ENCODE results near the gene TMUB2. TPM values are rescaled to one million over a fixed set of nuclear protein-coding genes. Genes with fewer than 3 reads are reported as not detected.

The TMUB2 gene
- total and polyA plus RNA-seq, 2 of the 13 experiments (the other 11 are each of a cell fraction or from before 2014, with no cell fraction given): 26.9 to 50.8 TPM

DNA sequence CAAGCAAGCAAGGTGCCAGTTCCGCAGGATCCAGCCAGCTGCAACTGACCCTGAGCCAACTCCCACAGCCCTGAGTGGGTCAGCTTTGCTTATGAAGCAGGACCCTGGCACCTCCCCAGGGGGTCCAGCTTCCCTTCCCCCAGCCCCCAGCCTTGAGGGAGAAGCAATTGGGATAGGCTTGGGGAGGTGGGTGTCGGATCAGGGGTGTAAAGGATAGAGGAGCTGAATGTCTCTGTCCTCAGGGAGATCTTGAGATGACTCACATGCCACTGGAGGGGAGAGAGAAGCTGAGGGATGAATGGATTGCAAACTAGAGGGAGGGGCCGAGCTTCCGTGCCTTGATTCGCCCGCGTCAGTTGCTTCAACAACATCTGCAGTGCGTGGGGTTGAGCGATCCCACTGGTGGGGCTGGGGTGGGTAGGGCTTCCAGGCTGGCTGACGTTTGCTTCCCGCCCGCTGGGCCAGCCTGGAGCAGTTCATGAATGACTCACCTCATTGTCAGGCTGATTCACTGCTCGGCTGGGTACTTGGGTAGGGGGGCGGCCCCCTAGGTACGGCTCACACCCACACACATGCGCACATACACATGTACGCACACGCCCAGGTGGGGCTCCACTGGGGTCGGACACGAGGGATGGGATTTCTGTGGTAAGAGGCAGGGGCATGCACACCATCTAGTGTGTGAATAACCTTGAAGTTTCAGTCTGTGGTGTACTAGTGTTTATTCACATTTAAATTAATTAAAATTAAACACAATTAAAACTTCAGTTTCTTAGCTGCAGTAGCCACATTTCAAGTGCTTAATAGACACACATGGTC lies 48.7 kb upstream of the TMUB2 start (continued):
- TF ChIP-seq, protein P1, sequence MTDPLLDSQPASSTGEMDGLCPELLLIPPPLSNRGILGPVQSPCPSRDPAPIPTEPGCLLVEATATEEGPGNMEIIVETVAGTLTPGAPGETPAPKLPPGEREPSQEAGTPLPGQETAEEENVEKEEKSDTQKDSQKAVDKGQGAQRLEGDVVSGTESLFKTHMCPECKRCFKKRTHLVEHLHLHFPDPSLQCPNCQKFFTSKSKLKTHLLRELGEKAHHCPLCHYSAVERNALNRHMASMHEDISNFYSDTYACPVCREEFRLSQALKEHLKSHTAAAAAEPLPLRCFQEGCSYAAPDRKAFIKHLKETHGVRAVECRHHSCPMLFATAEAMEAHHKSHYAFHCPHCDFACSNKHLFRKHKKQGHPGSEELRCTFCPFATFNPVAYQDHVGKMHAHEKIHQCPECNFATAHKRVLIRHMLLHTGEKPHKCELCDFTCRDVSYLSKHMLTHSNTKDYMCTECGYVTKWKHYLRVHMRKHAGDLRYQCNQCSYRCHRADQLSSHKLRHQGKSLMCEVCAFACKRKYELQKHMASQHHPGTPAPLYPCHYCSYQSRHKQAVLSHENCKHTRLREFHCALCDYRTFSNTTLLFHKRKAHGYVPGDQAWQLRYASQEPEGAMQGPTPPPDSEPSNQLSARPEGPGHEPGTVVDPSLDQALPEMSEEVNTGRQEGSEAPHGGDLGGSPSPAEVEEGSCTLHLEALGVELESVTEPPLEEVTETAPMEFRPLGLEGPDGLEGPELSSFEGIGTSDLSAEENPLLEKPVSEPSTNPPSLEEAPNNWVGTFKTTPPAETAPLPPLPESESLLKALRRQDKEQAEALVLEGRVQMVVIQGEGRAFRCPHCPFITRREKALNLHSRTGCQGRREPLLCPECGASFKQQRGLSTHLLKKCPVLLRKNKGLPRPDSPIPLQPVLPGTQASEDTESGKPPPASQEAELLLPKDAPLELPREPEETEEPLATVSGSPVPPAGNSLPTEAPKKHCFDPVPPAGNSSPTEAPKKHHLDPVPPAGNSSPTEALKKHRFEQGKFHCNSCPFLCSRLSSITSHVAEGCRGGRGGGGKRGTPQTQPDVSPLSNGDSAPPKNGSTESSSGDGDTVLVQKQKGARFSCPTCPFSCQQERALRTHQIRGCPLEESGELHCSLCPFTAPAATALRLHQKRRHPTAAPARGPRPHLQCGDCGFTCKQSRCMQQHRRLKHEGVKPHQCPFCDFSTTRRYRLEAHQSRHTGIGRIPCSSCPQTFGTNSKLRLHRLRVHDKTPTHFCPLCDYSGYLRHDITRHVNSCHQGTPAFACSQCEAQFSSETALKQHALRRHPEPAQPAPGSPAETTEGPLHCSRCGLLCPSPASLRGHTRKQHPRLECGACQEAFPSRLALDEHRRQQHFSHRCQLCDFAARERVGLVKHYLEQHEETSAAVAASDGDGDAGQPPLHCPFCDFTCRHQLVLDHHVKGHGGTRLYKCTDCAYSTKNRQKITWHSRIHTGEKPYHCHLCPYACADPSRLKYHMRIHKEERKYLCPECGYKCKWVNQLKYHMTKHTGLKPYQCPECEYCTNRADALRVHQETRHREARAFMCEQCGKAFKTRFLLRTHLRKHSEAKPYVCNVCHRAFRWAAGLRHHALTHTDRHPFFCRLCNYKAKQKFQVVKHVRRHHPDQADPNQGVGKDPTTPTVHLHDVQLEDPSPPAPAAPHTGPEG (CRISPR knock-in tag; IDR thresholded peaks at IDR 0.05): no peak
- TF ChIP-seq, protein P2, sequence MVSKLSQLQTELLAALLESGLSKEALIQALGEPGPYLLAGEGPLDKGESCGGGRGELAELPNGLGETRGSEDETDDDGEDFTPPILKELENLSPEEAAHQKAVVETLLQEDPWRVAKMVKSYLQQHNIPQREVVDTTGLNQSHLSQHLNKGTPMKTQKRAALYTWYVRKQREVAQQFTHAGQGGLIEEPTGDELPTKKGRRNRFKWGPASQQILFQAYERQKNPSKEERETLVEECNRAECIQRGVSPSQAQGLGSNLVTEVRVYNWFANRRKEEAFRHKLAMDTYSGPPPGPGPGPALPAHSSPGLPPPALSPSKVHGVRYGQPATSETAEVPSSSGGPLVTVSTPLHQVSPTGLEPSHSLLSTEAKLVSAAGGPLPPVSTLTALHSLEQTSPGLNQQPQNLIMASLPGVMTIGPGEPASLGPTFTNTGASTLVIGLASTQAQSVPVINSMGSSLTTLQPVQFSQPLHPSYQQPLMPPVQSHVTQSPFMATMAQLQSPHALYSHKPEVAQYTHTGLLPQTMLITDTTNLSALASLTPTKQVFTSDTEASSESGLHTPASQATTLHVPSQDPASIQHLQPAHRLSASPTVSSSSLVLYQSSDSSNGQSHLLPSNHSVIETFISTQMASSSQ (IDR thresholded peaks at IDR 0.05; ENCODE audit: low read depth): no peak
- TF ChIP-seq, protein P2 (CRISPR knock-in tag; IDR thresholded peaks at IDR 0.05; ENCODE audit: borderline replicate concordance): 0 out of 2 replicates have a peak, but pooled peaks have one; percentile 38
- TF ChIP-seq, protein P3, sequence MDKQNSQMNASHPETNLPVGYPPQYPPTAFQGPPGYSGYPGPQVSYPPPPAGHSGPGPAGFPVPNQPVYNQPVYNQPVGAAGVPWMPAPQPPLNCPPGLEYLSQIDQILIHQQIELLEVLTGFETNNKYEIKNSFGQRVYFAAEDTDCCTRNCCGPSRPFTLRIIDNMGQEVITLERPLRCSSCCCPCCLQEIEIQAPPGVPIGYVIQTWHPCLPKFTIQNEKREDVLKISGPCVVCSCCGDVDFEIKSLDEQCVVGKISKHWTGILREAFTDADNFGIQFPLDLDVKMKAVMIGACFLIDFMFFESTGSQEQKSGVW (CRISPR knock-in tag; IDR thresholded peaks at IDR 0.05; ENCODE audit: borderline replicate concordance): no peak
- TF ChIP-seq ZNF557 (CRISPR knock-in tag; IDR thresholded peaks at IDR 0.05) (no peak), GTF2F1 (IDR thresholded peaks at IDR 0.05; ENCODE audit: low read length) (no peak), RBM39 (IDR thresholded peaks at IDR 0.05; ENCODE audit: low read depth, low read length, poor library complexity, severe bottlenecking) (no peak), ATAD3A (CRISPR knock-in tag; IDR thresholded peaks at IDR 0.05) (no peak)
- TF ChIP-seq, protein P4, sequence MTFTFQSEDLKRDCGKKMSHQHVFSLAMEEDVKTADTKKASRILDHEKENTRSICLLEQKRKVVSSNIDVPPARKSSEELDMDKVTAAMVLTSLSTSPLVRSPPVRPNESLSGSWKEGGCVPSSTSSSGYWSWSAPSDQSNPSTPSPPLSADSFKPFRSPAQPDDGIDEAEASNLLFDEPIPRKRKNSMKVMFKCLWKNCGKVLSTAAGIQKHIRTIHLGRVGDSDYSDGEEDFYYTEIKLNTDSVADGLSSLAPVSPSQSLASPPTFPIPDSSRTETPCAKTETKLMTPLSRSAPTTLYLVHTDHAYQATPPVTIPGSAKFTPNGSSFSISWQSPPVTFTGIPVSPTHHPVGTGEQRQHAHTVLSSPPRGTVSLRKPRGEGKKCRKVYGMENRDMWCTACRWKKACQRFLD (CRISPR knock-in tag; IDR thresholded peaks at IDR 0.05; ENCODE audit: borderline replicate concordance): no peak
- TF ChIP-seq, protein P5, sequence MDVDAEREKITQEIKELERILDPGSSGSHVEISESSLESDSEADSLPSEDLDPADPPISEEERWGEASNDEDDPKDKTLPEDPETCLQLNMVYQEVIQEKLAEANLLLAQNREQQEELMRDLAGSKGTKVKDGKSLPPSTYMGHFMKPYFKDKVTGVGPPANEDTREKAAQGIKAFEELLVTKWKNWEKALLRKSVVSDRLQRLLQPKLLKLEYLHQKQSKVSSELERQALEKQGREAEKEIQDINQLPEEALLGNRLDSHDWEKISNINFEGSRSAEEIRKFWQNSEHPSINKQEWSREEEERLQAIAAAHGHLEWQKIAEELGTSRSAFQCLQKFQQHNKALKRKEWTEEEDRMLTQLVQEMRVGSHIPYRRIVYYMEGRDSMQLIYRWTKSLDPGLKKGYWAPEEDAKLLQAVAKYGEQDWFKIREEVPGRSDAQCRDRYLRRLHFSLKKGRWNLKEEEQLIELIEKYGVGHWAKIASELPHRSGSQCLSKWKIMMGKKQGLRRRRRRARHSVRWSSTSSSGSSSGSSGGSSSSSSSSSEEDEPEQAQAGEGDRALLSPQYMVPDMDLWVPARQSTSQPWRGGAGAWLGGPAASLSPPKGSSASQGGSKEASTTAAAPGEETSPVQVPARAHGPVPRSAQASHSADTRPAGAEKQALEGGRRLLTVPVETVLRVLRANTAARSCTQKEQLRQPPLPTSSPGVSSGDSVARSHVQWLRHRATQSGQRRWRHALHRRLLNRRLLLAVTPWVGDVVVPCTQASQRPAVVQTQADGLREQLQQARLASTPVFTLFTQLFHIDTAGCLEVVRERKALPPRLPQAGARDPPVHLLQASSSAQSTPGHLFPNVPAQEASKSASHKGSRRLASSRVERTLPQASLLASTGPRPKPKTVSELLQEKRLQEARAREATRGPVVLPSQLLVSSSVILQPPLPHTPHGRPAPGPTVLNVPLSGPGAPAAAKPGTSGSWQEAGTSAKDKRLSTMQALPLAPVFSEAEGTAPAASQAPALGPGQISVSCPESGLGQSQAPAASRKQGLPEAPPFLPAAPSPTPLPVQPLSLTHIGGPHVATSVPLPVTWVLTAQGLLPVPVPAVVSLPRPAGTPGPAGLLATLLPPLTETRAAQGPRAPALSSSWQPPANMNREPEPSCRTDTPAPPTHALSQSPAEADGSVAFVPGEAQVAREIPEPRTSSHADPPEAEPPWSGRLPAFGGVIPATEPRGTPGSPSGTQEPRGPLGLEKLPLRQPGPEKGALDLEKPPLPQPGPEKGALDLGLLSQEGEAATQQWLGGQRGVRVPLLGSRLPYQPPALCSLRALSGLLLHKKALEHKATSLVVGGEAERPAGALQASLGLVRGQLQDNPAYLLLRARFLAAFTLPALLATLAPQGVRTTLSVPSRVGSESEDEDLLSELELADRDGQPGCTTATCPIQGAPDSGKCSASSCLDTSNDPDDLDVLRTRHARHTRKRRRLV (CRISPR knock-in tag; IDR thresholded peaks at IDR 0.05): no peak

All from HepG2 (cell line).